Measurements from ENCODE around the gene TROAP.
"Not testable (repeated sequence)": the region's sequence is repeated elsewhere in the genome, so short reads cannot be mapped to it uniquely, and the experiment has no call there.

Gene TROAP

GRCh38 chr12:49369411-49370145, 46.5 kb downstream of the TROAP start:
- DNase-seq = no peak

- DNase-seq = no peak
Measured at GRCh38 chr12:49370539-49370938, 47.5 kb downstream of the TROAP start.

GRCh38 chr12:49375406-49375805, 52.4 kb downstream of the TROAP start:
- no peak for DNase-seq

- DNase-seq = no peak
Measured at GRCh38 chr12:49377386-49377785, 54.3 kb downstream of the TROAP start.

GRCh38 chr12:49380184-49380583, 57.1 kb downstream of the TROAP start:
- DNase-seq = not testable (repeated sequence)
